C4-2B (cell line): ENCODE data around the gene AAR2.

ENCODE experiments used
- ZFX ChIP-seq: fragments of 450-650 bp; IDR thresholded peaks from 2 replicates; pipeline ENCODE4 v1.6.1; 2017
- TF ChIP-seq, protein P1 (sequence below): fragments of 450-650 bp; conservative IDR thresholded peaks from 2 replicates; pipeline ENCODE4 v1.5.1; 2017; ENCODE audit warnings: mild to moderate bottlenecking

DNA sequence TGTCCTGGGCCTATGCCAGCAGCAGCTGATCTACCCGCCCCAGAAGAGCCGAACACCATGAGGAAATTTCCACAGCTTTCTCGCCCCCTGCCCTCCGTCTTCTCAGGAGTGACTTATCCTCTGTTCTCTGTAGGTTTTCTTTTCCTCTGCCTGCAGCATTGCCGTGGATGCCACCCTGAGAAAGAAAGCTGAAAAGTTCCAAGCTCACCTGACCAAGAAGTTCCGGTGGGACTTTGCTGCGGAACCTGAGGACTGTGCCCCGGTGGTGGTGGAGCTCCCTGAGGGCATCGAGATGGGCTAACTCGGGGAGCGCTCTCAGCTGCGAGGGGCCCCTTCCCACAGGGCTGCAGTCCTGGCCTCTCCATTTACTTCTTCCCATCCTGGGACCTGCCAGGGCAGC lies 19.2 kb downstream of the AAR2 start:
- TF ChIP-seq, protein P1, sequence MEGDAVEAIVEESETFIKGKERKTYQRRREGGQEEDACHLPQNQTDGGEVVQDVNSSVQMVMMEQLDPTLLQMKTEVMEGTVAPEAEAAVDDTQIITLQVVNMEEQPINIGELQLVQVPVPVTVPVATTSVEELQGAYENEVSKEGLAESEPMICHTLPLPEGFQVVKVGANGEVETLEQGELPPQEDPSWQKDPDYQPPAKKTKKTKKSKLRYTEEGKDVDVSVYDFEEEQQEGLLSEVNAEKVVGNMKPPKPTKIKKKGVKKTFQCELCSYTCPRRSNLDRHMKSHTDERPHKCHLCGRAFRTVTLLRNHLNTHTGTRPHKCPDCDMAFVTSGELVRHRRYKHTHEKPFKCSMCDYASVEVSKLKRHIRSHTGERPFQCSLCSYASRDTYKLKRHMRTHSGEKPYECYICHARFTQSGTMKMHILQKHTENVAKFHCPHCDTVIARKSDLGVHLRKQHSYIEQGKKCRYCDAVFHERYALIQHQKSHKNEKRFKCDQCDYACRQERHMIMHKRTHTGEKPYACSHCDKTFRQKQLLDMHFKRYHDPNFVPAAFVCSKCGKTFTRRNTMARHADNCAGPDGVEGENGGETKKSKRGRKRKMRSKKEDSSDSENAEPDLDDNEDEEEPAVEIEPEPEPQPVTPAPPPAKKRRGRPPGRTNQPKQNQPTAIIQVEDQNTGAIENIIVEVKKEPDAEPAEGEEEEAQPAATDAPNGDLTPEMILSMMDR, result no peak
- TF ChIP-seq ZFX, result no peak
